ENCODE data around the gene PLCB3. TPM values are rescaled to one million over a fixed set of nuclear protein-coding genes. Genes with fewer than 3 reads are reported as not detected.

Gene PLCB3
- total RNA-seq, 1 experiment from 2014 or later: 69.0 TPM

GRCh38 chr11:64243236-64243854 is 8.0 kb upstream of the PLCB3 start:
- Histone ChIP-seq H3K79me2 (ENCODE audit: low read length) (peaks cover 48% of the 10 kb centered on the region), H3K4me3 (ENCODE audit: low read length) (peak overlapping the region; percentile 87; the same call in 1 of the 2 replicates), H3K9me3 (ENCODE audit: low read length) (no peaks in the 10 kb centered on the region), H3K9me2 (replicated peaks; ENCODE audit: low read length) (no peaks in the 10 kb centered on the region), H3K27me3 (ENCODE audit: low read length) (no peaks in the 10 kb centered on the region), H2AFZ (ENCODE audit: low read length) (no peak overlapping the region), H3K27ac (ENCODE audit: low read length) (no peak overlapping the region), H3K4me2 (ENCODE audit: low read length) (peak overlapping the region; percentile 94), H3K36me3 (ENCODE audit: low read depth, low read length) (peaks cover 14% of the 10 kb centered on the region; the same call in 1 of the 2 replicates), H3K4me1 (ENCODE audit: insufficient read depth, low read length) (peaks cover 60% of the 10 kb centered on the region), H4K20me1 (ENCODE audit: low read length) (peaks cover 8% of the 10 kb centered on the region; the same call in 1 of the 2 replicates), H3F3A (ENCODE audit: low read length, unreplicated experiment) (peaks cover 14% of the 10 kb centered on the region), H3K9ac (ENCODE audit: low read length) (no peak overlapping the region)
- POLR2A ChIA-PET (ENCODE audit: unreplicated experiment): interaction anchor here (1.0 kb wide), 1 partner anchor 17 kb away, joined by 3 read pairs; no protein-coding TSS in a partner anchor
- no TSS peak for BruUV-seq (replicated peaks)
- no peak for ATAC-seq
- no peak for DNase-seq
- CTCF ChIA-PET: interaction anchor here (0.7 kb wide), 1 partner anchor 535 kb away, joined by 5 read pairs; the partner anchor contains the start of gene SF1
- TF ChIP-seq EZH2phosphoT487 (IDR thresholded peaks at IDR 0.05; ENCODE audit: borderline replicate concordance, low read length) (no peak), CTCF (conservative IDR thresholded peaks at IDR 0.05; ENCODE audit: low read depth, low read length) (no peak), EZH2 (IDR thresholded peaks at IDR 0.05; ENCODE audit: low read length, unreplicated experiment) (no peak)
- intact Hi-C loops (cut with micrococcal nuclease): no loop called here

- no peak for DNase-seq
- ChIA-PET CTCF (no interaction called here), POLR2A (ENCODE audit: unreplicated experiment) (interaction anchor here (1.0 kb wide), 1 partner anchor 17 kb away, joined by 3 read pairs; no protein-coding TSS in a partner anchor)
- H2AFZ ChIP-seq (ENCODE audit: low read length): no peak overlapping the region
- ATAC-seq: no peak
- no TSS peak for BruUV-seq (replicated peaks)
- no peaks in the 10 kb centered on the region for H3K9me3 ChIP-seq (ENCODE audit: low read length)
- H3K27ac ChIP-seq (ENCODE audit: low read length): no peak overlapping the region
- no peak for TF ChIP-seq EZH2phosphoT487 (IDR thresholded peaks at IDR 0.05; ENCODE audit: borderline replicate concordance, low read length)
- TF ChIP-seq EZH2 (IDR thresholded peaks at IDR 0.05; ENCODE audit: low read length, unreplicated experiment): no peak
- no peak for TF ChIP-seq CTCF (conservative IDR thresholded peaks at IDR 0.05; ENCODE audit: low read depth, low read length)
- H3K9me2 ChIP-seq (replicated peaks; ENCODE audit: low read length): no peaks in the 10 kb centered on the region
- H3K27me3 ChIP-seq (ENCODE audit: low read length): no peaks in the 10 kb centered on the region
- H3K9ac ChIP-seq (ENCODE audit: low read length): no peak overlapping the region
- peaks cover 8% of the 10 kb centered on the region; the same call in 1 of the 2 replicates for H4K20me1 ChIP-seq (ENCODE audit: low read length)
- peaks cover 11% of the 10 kb centered on the region for H3F3A ChIP-seq (ENCODE audit: low read length, unreplicated experiment)
- peaks cover 14% of the 10 kb centered on the region; the same call in 1 of the 2 replicates for H3K36me3 ChIP-seq (ENCODE audit: low read depth, low read length)
- peak overlapping the region; percentile 80; the same call in 1 of the 2 replicates for H3K4me3 ChIP-seq (ENCODE audit: low read length)
- H3K79me2 ChIP-seq (ENCODE audit: low read length): peaks cover 48% of the 10 kb centered on the region
- peaks cover 56% of the 10 kb centered on the region for H3K4me1 ChIP-seq (ENCODE audit: insufficient read depth, low read length)
- intact Hi-C loops (cut with micrococcal nuclease): no loop called here
- H3K4me2 ChIP-seq (ENCODE audit: low read length): peak overlapping the region; percentile 94
Measured at GRCh38 chr11:64244107-64244506, 7.2 kb upstream of the PLCB3 start.

- no peak for ATAC-seq
- peaks cover 8% of the 10 kb centered on the region for H3F3A ChIP-seq (ENCODE audit: low read length, unreplicated experiment)
- CTCF ChIA-PET: interaction anchor here (1.3 kb wide), 1 partner anchor 41 kb away, joined by 3 read pairs; no protein-coding TSS in a partner anchor
Measured at GRCh38 chr11:64244966-64245365, 6.4 kb upstream of the PLCB3 start.

More at GRCh38 chr11:64244966-64245365, 6.4 kb upstream of the PLCB3 start:
- no peak for TF ChIP-seq CTCF (conservative IDR thresholded peaks at IDR 0.05; ENCODE audit: low read depth, low read length)
- TF ChIP-seq EZH2 (IDR thresholded peaks at IDR 0.05; ENCODE audit: low read length, unreplicated experiment): no peak
- no peak for TF ChIP-seq EZH2phosphoT487 (IDR thresholded peaks at IDR 0.05; ENCODE audit: borderline replicate concordance, low read length)
- Histone ChIP-seq H3K27me3 (ENCODE audit: low read length) (no peaks in the 10 kb centered on the region), H4K20me1 (ENCODE audit: low read length) (peaks cover 8% of the 10 kb centered on the region; the same call in 1 of the 2 replicates), H3K9ac (ENCODE audit: low read length) (peak overlapping the region; percentile 93), H3K4me2 (ENCODE audit: low read length) (peak overlapping the region; percentile 94), H3K9me2 (replicated peaks; ENCODE audit: low read length) (no peaks in the 10 kb centered on the region), H3K27ac (ENCODE audit: low read length) (peak overlapping the region; percentile 94), H3K79me2 (ENCODE audit: low read length) (peaks cover 48% of the 10 kb centered on the region), H2AFZ (ENCODE audit: low read length) (no peak overlapping the region), H3K36me3 (ENCODE audit: low read depth, low read length) (peaks cover 14% of the 10 kb centered on the region; the same call in 1 of the 2 replicates), H3K4me1 (ENCODE audit: insufficient read depth, low read length) (peaks cover 52% of the 10 kb centered on the region), H3K9me3 (ENCODE audit: low read length) (no peaks in the 10 kb centered on the region), H3K4me3 (ENCODE audit: low read length) (peak overlapping the region; percentile 80)
- intact Hi-C loops (cut with micrococcal nuclease): no loop called here
- POLR2A ChIA-PET (ENCODE audit: unreplicated experiment): interaction anchor here (0.7 to 2.6 kb wide), 4 partner anchors 7 to 1671 kb away, joined by 5 to 17 read pairs (median 11); partner anchors contain the start of genes NUDT22 and STIP1
- DNase-seq: no peak
- BruUV-seq (replicated peaks): TSS peak; percentile 31
